ENCODE data around the gene PTPRN2. TPM values are rescaled to one million over a fixed set of nuclear protein-coding genes. Genes with fewer than 3 reads are reported as not detected.

The PTPRN2 gene
- total and polyA plus RNA-seq, 2 donors from 2014 or later, result 4.8 to 6.2 TPM

DNA sequence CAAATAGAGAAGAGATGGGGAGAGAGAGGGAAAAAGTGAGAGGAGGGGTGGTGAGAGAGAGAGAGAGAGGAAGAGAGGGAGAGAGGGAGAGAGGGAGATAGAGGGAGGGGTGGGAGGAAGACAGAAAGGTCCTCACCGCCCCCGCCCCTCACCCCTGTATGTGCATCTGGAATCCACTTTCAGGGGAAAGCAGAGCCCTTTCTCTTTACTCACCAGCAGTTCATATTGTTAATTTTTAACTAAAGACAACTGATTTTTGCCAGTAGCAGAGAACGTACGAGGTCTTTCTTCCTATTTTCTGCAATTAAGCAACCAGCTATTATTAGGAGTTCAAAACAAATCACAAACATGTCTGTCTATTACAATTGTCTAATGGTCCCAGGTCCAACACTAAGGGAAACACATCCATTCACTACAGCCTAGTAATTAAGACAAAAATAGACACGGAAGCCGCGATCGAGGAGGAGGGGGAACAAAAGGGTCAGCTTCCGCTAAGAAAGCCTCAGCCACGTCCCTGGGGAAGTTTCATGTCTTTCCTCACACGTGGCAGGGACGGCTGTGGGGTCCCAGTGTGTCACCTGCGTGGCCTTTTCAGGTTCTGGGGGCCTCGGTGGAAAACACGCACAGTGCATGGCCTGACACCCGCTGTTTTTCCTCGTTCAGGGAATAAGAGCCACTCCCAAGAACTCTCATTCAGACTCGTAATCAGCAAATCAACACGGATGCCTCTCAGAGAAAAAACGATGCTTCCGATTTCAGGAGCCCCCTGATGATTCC is 572.0 kb downstream of the PTPRN2 start:
- H3K27ac ChIP-seq (ENCODE audit: low read depth in 2 of 2, low read length in 2 of 2), result peak overlapping the region in 1 of 2 donors; percentile 4

GRCh38 chr7:158014976-158015375 is 572.6 kb downstream of the PTPRN2 start:
- intact Hi-C loops (cut with DNase I), result no loop called here
- DNase-seq, result peak in 1 of 5 donors; percentile 13
- Histone ChIP-seq H3K9me3 (ENCODE audit: control insufficient read depth in 2 of 3, insufficient read depth in 1 of 3, low read length in 3 of 3) (no peaks in the 10 kb centered on the region), H3K4me1 (ENCODE audit: control insufficient read depth in 2 of 3, insufficient read depth in 2 of 3, low read depth in 1 of 3, low read length in 3 of 3) (peaks cover 0 to 11% (median 0%) of the 10 kb centered on the region in 3 donors), H3K4me3 (ENCODE audit: low read length in 3 of 3) (peak overlapping the region in 1 of 3 donors; percentile 49), H3K27me3 (ENCODE audit: control insufficient read depth, insufficient read depth, low read length) (no peaks in the 10 kb centered on the region), H3K9ac (ENCODE audit: low read length in 3 of 3) (no peak overlapping the region), H3K27ac (ENCODE audit: low read depth in 2 of 2, low read length in 2 of 2) (no peak overlapping the region), H3K36me3 (ENCODE audit: control insufficient read depth in 2 of 3, insufficient read depth in 3 of 3, low read length in 3 of 3) (no peaks in the 10 kb centered on the region)
- no peak for FAIRE-seq
- TF ChIP-seq, protein P1, sequence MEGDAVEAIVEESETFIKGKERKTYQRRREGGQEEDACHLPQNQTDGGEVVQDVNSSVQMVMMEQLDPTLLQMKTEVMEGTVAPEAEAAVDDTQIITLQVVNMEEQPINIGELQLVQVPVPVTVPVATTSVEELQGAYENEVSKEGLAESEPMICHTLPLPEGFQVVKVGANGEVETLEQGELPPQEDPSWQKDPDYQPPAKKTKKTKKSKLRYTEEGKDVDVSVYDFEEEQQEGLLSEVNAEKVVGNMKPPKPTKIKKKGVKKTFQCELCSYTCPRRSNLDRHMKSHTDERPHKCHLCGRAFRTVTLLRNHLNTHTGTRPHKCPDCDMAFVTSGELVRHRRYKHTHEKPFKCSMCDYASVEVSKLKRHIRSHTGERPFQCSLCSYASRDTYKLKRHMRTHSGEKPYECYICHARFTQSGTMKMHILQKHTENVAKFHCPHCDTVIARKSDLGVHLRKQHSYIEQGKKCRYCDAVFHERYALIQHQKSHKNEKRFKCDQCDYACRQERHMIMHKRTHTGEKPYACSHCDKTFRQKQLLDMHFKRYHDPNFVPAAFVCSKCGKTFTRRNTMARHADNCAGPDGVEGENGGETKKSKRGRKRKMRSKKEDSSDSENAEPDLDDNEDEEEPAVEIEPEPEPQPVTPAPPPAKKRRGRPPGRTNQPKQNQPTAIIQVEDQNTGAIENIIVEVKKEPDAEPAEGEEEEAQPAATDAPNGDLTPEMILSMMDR (IDR thresholded peaks at IDR 0.05; ENCODE audit: borderline replicate concordance, extremely low read depth, insufficient read depth), result no peak

More for the DNA sequence above, 572.0 kb downstream of the PTPRN2 start:
- H3K36me3 ChIP-seq (ENCODE audit: control insufficient read depth in 2 of 3, insufficient read depth in 3 of 3, low read length in 3 of 3), result no peaks in the 10 kb centered on the region
- H3K4me3 ChIP-seq (ENCODE audit: low read length in 3 of 3), result peak overlapping the region in 2 of 3 donors; percentile 49 to 54
- H3K4me1 ChIP-seq (ENCODE audit: control insufficient read depth in 2 of 3, insufficient read depth in 2 of 3, low read depth in 1 of 3, low read length in 3 of 3), result peaks cover 0 to 11% (median 0%) of the 10 kb centered on the region in 3 donors
- no peaks in the 10 kb centered on the region for H3K9me3 ChIP-seq (ENCODE audit: control insufficient read depth in 2 of 3, insufficient read depth in 1 of 3, low read length in 3 of 3)
- no peaks in the 10 kb centered on the region for H3K27me3 ChIP-seq (ENCODE audit: control insufficient read depth, insufficient read depth, low read length)
- H3K9ac ChIP-seq (ENCODE audit: low read length in 3 of 3), result no peak overlapping the region
- DNase-seq (peak in 3 of 5 donors; percentile 53 to 55 (median 55)), FAIRE-seq (no peak)
- TF ChIP-seq, protein P1 (IDR thresholded peaks at IDR 0.05; ENCODE audit: borderline replicate concordance, extremely low read depth, insufficient read depth), result no peak
- intact Hi-C loops (cut with DNase I), result no loop called here

DNA sequence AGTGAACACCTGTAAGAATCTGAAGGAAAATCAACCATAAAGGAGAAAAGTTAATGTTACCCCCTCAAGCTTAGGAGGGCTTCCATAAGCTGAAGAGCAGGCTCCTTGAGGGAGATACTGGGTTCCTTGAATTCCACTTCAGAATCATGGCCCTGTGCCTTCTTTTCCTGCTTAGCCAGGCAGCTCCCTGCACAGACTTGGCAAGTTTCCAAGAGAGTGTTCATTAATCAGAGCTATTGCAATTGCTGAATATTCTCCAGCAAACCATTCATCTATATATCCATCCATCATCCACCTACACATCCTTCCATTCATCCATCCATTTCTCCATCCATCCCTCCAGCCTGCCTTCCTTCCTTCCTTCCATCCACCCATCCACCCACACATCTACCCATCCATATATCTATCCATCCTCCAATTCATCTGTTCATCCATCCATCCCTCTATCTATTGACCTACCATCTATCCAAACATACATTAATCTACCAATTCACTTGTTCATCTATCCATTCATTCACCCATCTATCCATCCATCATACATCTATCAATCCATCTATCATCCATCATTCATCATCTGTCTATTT is 574.4 kb downstream of the PTPRN2 start:
- intact Hi-C loops (cut with DNase I), result no loop called here
- no peak for FAIRE-seq
- H3K36me3 ChIP-seq (ENCODE audit: control insufficient read depth in 2 of 3, insufficient read depth in 3 of 3, low read length in 3 of 3), result no peaks in the 10 kb centered on the region

More for the DNA sequence above, 574.4 kb downstream of the PTPRN2 start:
- peaks cover 0 to 11% (median 0%) of the 10 kb centered on the region in 3 donors for H3K4me1 ChIP-seq (ENCODE audit: control insufficient read depth in 2 of 3, insufficient read depth in 2 of 3, low read depth in 1 of 3, low read length in 3 of 3)
- no peaks in the 10 kb centered on the region for H3K9me3 ChIP-seq (ENCODE audit: control insufficient read depth in 2 of 3, insufficient read depth in 1 of 3, low read length in 3 of 3)
- H3K9ac ChIP-seq (ENCODE audit: low read length in 3 of 3), result no peak overlapping the region
- TF ChIP-seq, protein P1 (IDR thresholded peaks at IDR 0.05; ENCODE audit: borderline replicate concordance, extremely low read depth, insufficient read depth), result no peak
- no peak overlapping the region for H3K27ac ChIP-seq (ENCODE audit: low read depth in 2 of 2, low read length in 2 of 2)
- H3K4me3 ChIP-seq (ENCODE audit: low read length in 3 of 3), result no peak overlapping the region
- no peaks in the 10 kb centered on the region for H3K27me3 ChIP-seq (ENCODE audit: control insufficient read depth, insufficient read depth, low read length)
- no peak for DNase-seq

Data from kidney (tissue), 14 donors.